ENCODE measurements around the gene PTGIR.

- TF ChIP-seq POLR2A (IDR thresholded peaks at IDR 0.05) (no peak), CTCF (IDR thresholded peaks at IDR 0.05) (no peak)
Measured at GRCh38 chr19:46599716-46600373, 25.0 kb downstream of the PTGIR start.

Measured in heart left ventricle (tissue), 13 donors.